Stimulated activated CD4-positive, alpha-beta T cell treated with anti-CD3 and anti-CD28 coated beads, Interleukin-4, amount 100 ng/mL, for 24 hours (primary cell): ENCODE results near the gene NOS1.

Source experiments
- DNase-seq: peaks from one replicate; pipeline ENCODE4 v3.0.0-alpha.2; 2020

The NOS1 gene

DNA sequence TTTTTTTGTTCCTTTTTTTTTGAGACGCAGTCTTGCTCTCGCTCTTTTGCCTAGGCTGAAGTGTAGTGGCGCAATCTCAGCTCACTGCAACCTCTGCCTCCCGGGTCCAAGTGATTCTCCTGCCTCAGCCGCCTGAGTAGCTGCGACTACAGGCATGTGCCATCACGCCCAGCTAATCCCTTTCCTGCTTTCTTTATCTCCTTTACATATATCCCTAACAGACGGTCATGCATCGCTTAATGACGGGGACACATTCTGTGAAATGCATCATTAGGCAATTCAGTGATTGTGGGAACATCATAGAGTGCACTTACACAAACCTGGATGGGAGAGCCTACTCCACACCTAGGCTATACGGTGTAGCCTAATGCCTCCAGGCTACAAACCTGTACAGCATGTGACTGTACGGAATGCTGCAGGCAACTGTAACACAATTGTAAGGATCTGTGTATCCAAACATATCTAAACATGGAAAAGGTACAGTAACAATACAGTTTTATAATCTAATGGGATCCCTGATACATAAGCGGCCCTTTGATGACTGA, 32.8 kb downstream of the NOS1 start:
- no peak for DNase-seq

- no peak for DNase-seq
These were observed 39.0 kb downstream of the NOS1 start for GRCh38 chr12:117322428-117322827.

DNA sequence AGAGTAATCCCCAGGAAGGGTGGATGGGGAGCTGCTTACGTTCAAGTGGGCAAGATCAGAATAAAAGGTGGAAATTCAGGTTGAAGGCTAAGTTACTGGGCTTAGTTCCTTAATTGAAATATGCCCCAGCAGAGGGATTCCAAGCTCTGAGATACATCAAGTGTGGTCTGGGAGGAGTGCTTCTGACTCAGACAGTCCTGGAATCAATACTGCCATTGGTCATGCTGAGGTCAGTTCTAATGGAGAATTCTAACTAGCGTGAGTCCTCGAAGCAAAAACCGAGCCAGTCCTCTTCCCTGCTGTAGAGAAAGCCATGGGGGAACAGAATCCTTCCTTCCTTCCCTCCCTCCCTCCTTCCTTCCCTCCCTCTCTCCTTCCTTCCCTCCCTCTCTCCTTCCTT, 39.9 kb downstream of the NOS1 start:
- DNase-seq, result no peak

DNA sequence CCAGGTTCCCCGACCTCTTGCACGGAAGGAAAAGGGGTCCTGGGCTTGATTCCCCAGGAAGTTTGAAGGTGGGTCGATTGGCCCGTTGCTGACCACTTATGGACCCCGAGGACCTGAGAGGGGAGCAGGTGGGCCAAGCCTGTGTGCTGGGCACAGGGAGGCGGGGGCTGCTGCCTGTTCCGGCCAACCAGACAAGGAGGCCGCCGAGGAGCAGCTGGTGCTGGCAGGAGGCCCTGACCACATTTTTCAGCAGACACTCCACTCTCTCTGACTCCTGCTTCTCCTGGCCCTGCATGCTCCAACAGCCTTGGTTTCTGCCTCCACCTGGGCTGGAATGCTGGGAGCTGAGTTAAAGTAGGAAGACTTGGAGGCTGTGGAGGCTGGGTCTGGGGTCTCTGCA, 42.8 kb downstream of the NOS1 start:
- DNase-seq, result no peak

- no peak for DNase-seq
These were observed 45.1 kb downstream of the NOS1 start for GRCh38 chr12:117316336-117316735.

DNA sequence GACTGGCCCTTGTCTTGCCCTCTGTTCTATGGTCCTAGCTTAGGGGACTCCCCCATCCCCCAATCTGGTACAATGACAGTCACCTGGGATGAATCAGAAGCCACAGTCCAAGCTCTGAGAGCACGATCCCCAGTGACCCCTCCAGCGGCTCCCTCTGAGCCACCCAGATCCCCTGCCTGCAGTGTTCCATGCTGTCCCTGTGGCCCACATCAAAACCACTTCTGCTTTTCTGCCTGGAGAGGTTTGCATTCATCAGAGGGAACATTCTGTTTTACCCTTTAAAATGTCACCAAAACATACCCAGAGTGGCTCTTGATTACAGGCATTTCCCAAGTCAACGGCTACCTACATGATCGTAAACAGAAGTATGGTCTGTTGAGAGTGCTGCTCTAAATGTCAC, 47.5 kb downstream of the NOS1 start:
- no peak for DNase-seq

DNA sequence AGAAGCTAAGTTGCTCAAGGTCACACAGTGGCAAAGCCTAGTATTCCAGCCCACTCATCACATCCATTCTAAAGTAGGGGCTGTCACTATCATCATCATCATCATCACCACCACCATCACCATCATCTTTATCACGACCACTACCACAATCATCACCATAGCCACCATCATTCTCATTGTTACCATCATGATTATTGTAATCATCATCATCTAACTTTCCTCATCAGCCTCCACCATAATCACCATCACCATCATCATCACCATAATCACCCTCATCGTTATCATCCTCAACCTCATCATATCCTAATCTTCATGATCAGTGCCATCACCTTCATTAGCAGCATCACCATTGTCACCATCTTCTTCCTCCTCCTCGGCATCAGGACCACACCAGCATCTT, 48.7 kb downstream of the NOS1 start:
- DNase-seq, result no peak

DNA sequence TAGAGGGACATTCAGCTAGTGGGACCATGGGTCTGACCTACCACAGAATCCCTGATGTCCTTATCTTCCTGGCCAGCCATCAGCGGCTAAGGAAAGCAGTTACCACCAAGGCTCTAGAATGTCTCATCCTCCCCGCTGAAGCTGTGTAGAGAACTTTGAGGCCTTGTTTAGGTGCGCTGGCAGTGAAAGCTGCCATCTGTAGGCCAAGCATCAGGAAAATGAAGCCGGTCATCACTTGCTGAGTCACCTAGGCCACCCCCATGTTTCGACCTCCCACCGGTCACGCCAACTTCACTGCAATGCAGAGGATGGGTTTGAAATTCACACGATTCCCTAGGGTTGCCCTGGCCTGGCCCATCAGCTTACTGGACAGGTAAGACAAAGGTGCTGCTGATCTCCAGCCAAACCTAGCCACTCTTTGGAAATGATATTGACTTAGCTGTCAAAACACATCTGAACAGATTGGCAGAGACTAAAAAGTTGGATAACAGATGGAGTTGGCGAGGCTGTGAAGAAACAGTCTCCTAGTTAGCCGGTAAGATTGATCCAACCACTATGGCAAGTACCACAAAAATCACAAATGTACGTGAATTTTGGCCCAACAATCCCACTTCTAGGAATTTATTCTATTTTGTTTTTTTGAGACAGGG, 52.0 kb downstream of the NOS1 start:
- DNase-seq, result no peak

DNA sequence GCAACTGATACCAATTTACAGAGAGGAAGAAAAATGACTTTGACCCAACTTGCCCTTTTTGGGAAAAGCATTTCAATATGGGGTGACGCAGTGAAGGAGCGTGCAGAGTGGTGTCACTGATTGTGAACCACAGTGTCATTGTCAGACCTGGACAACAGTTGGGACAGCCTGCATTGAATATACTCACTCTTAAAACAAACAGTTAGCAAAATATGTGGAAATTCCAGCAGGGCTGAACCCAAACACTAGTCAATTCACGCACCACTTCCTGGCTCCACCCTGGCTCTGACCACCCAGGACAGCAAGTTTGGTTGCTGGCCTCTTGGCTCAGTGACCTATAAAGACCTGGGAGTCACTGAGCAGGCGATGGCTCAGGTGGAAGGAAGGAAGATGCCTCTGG, 61.3 kb downstream of the NOS1 start:
- DNase-seq, result no peak

- no peak for DNase-seq
These were observed 62.7 kb downstream of the NOS1 start for GRCh38 chr12:117298648-117299225.

DNA sequence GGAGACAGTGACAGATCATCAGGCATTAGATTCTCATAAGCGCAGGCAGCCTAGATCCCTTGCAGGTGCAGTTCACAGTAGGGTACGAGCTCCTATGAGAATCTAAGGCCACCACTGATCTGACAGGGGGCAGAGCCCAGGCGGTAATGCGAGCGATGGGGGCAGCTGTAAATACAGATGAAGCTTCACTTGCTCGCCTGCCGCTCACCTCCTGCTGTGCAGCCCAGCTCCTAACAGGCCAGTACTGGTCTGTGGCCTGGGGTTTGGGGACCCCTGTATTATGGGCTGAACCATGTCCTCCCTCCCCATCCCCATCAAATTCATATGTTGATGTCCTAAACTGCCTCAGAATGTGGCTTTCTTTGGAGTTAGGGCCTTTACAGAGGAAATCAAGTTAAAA, 63.2 kb downstream of the NOS1 start:
- DNase-seq, result no peak

DNA sequence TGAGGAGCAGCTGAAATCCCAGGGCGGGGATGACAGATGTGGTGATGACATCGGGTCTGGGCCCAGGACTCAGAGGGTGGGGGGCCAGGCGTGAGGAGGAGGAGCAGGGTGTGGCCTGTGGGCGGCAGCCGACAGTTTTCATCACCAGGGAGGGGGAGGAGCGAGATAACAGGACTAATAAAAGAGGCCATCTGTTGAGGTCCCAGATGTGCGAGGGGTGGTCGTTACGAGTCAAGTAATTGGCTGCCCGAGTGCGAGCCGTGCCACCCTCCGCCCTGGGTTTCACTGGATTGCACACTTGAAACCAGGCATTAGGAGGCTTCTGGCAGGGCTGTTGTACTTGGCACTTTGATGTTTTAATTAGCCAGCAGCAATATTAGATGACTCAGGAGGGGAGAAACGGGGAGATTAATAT, 67.2 kb downstream of the NOS1 start:
- DNase-seq, result no peak

DNA sequence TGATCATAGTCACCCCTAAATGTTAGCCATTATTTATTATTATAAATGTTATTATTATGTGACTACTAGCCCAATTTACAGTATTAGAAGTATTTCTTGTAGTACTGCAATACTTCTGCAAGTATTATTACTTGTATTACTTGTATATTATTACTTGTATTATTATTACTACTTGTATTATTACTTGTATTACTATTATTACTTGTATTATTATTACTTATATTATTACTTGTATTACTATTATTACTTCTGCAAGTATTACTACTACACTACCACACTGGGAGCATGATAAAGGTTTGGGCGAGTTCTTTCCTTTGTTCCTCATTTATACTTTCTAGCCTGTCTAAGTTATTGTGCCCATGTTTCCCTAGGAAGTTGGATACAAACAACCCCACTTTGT, 67.9 kb downstream of the NOS1 start:
- no peak for DNase-seq

- no peak for DNase-seq
These were observed 68.7 kb downstream of the NOS1 start for GRCh38 chr12:117292688-117293087.

DNA sequence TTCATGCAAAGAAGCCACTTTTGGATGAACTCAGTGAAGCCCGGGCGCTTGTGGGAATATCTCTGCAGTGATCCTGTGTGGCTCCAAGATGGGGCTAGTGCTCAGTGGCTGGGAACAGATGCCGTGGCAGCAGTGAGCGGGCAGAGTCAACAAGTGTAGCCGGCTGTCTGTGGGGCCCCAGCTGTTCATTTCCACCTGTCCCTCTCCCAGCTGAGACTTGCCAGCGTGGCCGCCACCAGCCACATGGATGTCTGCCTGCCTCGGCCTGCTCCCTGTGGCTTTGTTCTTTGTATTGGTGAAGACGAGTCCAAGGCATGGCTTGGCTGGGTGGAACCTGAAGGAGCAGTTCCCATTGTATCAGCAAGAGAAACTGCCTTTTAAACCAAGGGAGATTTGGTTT, 77.3 kb downstream of the NOS1 start:
- DNase-seq, result no peak

DNA sequence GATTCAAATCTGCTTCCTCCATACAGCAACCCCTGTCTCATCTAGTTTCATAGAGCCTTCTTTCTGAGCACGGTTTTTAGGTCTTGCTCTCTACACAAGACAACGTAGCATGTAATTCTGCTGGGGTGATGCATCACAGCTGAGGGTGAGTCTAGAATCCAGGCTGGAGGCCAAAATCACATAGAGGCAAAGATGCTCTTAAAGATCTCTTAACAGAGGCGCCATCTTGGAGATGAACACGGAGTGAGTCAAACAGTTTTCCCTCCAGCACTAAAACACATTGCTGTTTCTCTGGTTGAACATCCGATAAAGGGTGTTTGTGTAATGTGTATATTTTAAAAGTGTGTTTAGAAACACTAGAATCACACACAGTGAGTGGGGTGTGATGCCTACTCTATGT, 78.9 kb downstream of the NOS1 start:
- DNase-seq, result no peak

DNA sequence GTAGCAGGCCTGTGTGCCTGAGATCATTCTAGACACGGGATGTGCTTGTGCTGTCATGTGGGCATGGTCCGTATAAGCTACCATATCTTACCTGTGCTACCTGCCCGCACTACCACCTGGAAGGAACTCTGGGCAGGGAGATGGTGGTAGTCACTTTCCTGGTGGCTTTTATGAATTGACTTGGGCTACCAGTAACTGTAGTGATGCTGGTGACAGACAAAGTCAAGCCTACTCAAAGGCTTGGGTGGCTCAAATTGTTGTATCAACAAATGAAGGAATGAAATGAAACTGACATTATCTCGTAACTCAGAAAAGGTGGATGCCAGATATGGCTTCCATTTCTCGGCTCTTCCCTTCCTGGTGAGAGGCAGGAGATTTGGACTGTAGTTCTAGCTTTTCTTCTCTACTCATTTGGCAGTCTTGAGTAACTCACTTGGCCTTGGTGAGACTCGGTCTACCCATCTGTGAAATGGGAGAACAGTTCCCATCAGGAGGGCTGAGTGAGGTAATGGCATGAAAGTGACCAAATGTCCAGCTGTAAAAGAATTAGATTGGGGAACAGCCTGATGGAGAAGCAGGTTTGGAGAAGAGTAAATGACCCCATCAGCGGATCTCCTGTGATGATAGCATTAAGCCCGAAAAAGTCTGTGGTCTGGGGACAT, 81.3 kb downstream of the NOS1 start:
- no peak for DNase-seq

GRCh38 chr12:117279606-117280005, 81.8 kb downstream of the NOS1 start:
- no peak for DNase-seq

GRCh38 chr12:117277875-117278274, 83.6 kb downstream of the NOS1 start:
- no peak for DNase-seq

DNA sequence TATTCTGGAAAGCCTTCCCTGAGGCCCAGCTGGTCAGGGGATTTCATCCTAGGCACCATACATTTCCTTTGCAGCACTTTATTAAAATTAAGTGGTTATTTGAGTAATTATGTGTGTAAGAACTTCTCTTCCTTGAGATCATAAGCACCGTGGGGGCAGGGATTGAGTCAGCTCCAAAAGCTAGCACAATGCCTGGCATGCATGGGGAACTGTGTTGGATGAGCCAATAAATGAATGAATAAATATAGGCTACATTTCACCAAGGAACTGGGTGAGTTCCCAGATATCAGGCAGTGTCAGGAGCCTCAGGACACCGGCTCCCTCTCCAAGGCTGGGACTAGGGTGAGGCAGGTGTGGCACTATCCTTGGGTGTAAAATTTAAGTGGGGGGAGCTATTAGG, 88.3 kb downstream of the NOS1 start:
- DNase-seq, result no peak

GRCh38 chr12:117272690-117273089, 88.7 kb downstream of the NOS1 start:
- DNase-seq, result no peak

DNA sequence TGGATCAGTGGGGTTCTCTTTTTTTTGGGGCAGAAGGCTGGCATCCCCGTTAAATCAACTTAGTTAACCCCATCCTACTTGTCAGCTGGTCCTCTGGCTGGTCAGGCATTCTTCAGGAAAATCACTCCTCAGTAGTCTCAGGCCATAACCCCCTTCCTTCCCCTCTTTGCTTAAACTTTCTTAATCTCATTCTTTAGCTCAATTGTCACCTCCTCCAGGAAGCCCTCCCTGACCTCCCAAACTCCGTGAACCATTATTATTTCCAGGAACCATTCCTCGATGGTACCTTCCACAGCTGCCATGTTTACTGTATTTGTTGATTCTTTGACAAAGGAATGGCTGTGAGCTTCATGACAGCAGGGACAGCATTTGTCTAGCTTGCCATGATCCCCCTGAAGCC, 98.7 kb downstream of the NOS1 start:
- no peak for DNase-seq

GRCh38 chr12:117261247-117261646, 100.2 kb downstream of the NOS1 start:
- no peak for DNase-seq

DNA sequence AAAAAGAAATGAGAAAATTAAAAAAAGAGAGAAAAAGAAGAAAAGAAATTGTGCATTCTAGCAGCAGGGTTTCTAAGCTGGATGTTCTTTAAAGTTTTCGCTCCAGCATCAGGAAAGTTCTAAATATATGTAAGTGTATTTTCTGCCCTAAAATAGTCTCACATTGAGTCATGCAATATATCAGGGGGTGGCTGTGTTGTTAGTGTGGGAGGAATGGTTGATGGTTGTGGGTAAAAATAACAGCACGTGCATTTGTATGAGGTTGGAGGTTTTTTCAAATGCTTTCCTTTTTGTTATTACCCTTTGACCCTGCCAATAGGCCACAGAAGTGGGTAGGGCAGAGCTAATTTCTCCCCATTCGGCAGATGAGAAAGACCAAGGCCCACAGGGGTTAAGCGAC, 106.0 kb downstream of the NOS1 start:
- no peak for DNase-seq

GRCh38 chr12:117243488-117243887, 117.9 kb downstream of the NOS1 start:
- DNase-seq, result no peak
